AG10803 (cell line): ENCODE measurements around the gene IRF1.

Experiments
- DNase-seq: peaks from one replicate; pipeline ENCODE4 v3.0.0; 2010; ENCODE audit warnings: low read depth
- H3K4me3 ChIP-seq: 2 replicates; pipeline ENCODE4 v1.5.1; 2011; ENCODE audit warnings: mild to moderate bottlenecking, low read length, control low read depth
- CTCF ChIP-seq: conservative IDR thresholded peaks from 2 replicates; pipeline ENCODE4 v1.5.1; 2011; ENCODE audit warnings: mild to moderate bottlenecking, low read length, control low read depth, inconsistent platforms

Gene IRF1

GRCh38 chr5:132434416-132435286 is 55.9 kb downstream of the IRF1 start:
- H3K4me3 ChIP-seq, result no peak overlapping the region
- no peak for DNase-seq

GRCh38 chr5:132433141-132433540 is 57.4 kb downstream of the IRF1 start:
- no peak for TF ChIP-seq CTCF
- H3K4me3 ChIP-seq, result no peak overlapping the region
- DNase-seq, result no peak

More at GRCh38 chr5:132434416-132435286, 55.9 kb downstream of the IRF1 start:
- TF ChIP-seq CTCF, result no peak

DNA sequence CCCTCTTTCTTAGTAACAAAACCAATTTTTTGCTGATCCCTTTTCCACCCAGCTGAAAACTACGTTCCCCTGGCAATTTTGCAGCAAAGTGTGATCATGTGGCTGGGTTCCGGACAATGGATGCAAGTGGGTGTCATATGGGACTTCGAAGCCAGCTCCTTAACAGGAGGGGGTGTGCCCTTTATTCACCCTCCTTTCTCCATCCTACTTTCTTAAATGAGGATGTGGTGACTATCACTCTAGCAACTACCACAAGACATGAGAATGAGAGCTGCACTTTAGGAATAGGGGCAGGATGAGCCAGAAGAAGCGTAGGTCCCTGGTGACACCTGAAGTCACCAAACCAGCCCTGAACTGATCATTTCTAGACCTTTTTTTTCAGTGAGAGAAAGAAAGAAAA is 58.9 kb downstream of the IRF1 start:
- no peak for TF ChIP-seq CTCF
- H3K4me3 ChIP-seq, result no peak overlapping the region
- DNase-seq, result no peak
